Heart left ventricle (tissue), 13 donors: Measurements from ENCODE around the gene DLGAP1.

Source experiments
- CTCF ChIP-seq, 12 donors: fragments of 200-600 bp; sonication (generic) in 4 of 12; IDR thresholded peaks; one replicate each; pipeline versions ENCODE4 v1.5.0 to v1.8.0; 2018 to 2022; ENCODE audit warnings: antibody characterized with exemption in 12 of 12, mild to moderate bottlenecking in 5 of 12
- POLR2A ChIP-seq, 2 donors: fragments of 450-650 bp; IDR thresholded peaks; one replicate each; pipeline ENCODE4 v1.6.1; 2017; ENCODE audit warnings: antibody characterized with exemption in 2 of 2, mild to moderate bottlenecking in 2 of 2, moderate library complexity in 2 of 2
- donor health status: ischemic (EF 13 %, LVEDD 7.1; RV severe dilation, severe dysfunction).
- donor health status: DM: no; HTN: yes; CAD: no.
- donor health status: DM: no; HTN: no; CAD: no.
- donor health status: ischemic (EF 25% LVEDD 6.9; RV normal size, moderate dysfunction).
- donor health status: ischemic (EF 25% LVEDD 5.7; RV mildly dilated, moderate dysfunction).
- donor health status: ischemic (EF 35%, LVEDD 5.7; RV mildly dilated, moderate dysfunction).
- donor health status: nonischemic (EF 11% LVEDD 7.7; RV severe dilation, severe dysfunction).
- donor health status: DM: yes; HTN: yes; CAD: no.
- donor health status: PGD.
- donor health status: ischemic (EF 29% LVEDD 5.4; RV normal size, mild dysfunction).
- donor health status: nonischemic (EF 23%, LVEDD 6.1; RV moderate dilation, normal function).

GRCh38 chr18:3450799-3451182, 1004.3 kb downstream of the DLGAP1 start:
- peak in 1 of 12 donors; percentile 4 for TF ChIP-seq CTCF (IDR thresholded peaks at IDR 0.05)
- no peak for TF ChIP-seq POLR2A (IDR thresholded peaks at IDR 0.05)
